Measurements from ENCODE around the gene ZNF276.

The ZNF276 gene

DNA sequence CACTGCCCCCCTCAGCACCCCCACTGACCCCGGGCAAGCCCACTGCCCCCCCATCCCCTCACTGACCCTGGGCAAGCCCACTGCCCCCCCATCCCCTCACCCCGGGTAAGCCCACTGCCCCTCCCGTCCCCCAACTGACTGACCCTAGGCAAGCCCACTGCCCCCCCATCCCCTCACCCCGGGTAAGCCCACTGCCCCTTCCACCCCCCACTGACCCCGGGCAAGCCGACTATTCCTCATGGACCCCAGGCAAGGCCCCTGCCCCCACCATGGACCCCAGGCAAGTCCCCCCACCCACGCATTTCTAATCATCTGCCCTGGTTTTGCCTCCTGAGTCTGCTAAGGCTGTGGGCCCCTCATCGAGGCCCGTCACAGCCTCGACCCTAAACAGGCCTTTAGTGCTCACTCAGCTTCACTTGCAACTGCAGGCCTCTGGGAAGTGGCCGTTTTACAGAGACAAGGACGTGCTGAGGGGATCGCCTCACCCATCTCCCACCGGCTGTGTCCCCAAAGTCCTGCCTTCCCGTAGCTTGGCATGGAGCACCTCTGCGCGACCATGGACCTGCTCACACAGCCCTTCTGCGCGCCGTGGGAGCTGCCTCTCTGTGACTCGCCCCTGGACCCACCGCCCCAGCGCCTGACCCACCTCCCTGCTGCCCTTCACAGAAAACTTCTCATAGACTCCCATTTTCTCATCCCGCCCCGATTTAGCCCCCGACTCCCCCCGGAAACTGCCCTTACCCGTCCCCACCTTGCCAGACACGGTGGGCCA, 4.2 kb upstream of the ZNF276 start:
- Mint-ChIP-seq H3K27me3 (no peaks in the 10 kb centered on the region), H3K4me3 (no peak overlapping the region), H3K36me3 (ENCODE audit: low read depth) (peaks cover 23% of the 10 kb centered on the region)

DNA sequence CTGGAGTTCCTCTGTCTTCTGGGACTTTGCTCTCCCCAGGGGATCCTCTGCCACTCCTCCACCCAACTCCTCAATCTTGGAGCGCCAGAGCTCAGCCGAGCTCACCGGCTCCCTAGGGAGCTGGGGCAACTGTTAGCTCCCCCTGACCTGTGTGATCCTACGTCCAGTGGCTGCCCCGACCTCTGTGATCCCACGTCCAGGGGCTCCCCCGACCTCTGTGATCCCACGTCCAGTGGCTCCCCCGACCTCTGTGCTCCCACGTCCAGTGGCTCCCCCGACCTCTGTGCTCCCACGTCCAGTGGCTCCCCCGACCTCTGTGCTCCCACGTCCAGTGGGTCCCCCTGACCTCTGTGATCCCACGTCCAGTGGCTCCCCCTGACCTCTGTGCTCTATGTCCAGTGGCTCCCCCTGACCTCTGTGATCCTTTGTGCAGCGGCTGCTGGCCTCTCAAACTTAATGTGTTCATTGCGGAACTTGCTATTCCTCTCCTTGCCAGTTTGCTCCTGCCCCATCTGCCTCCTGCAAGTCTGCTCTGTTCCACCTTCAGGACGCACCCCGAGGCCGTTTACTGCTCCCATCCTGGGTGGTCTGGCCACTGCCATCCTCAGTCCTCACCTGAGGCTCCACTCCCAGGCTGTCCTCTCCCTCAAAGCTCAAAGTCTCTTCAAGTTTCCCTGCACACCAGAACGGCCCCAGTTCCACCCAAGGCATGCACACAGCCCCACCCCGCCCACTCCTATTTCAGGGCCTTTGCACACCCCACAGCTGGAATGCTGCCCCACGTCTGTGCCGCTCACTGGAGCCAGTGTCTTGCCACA, 3.4 kb upstream of the ZNF276 start:
- Mint-ChIP-seq H3K36me3 (ENCODE audit: low read depth) (peaks cover 27% of the 10 kb centered on the region), H3K27me3 (no peaks in the 10 kb centered on the region), H3K27ac (no peak overlapping the region), H3K9me3 (no peaks in the 10 kb centered on the region), H3K4me3 (no peak overlapping the region), H3K4me1 (ENCODE audit: low read depth) (peaks cover 48% of the 10 kb centered on the region)

More for the DNA sequence above, 4.2 kb upstream of the ZNF276 start:
- H3K4me1 Mint-ChIP-seq (ENCODE audit: low read depth): peaks cover 42% of the 10 kb centered on the region
- H3K9me3 Mint-ChIP-seq: no peaks in the 10 kb centered on the region
- H3K27ac Mint-ChIP-seq: no peak overlapping the region

DNA sequence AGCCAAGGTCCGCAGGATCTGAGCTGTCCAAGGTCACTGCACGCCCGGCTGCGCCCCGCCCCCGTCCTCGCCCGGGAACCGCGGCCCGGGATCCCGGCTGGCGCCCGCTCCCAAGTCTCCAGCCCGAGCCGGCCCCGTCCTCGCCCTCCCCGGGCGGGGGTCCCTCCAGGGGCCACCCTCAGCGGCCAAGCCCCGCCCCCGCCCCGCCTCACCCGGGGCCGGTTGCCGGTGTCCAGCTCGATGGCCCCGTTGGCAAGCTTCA, 855 bp upstream of the ZNF276 start:
- peaks cover 30% of the 10 kb centered on the region for H3K36me3 Mint-ChIP-seq (ENCODE audit: low read depth)
- no peaks in the 10 kb centered on the region for H3K9me3 Mint-ChIP-seq
- peak overlapping the region; percentile 79 for H3K4me3 Mint-ChIP-seq
- peak overlapping the region; percentile 83 for H3K27ac Mint-ChIP-seq
- H3K27me3 Mint-ChIP-seq: no peaks in the 10 kb centered on the region
- H3K4me1 Mint-ChIP-seq (ENCODE audit: low read depth): peaks cover 56% of the 10 kb centered on the region

DNA sequence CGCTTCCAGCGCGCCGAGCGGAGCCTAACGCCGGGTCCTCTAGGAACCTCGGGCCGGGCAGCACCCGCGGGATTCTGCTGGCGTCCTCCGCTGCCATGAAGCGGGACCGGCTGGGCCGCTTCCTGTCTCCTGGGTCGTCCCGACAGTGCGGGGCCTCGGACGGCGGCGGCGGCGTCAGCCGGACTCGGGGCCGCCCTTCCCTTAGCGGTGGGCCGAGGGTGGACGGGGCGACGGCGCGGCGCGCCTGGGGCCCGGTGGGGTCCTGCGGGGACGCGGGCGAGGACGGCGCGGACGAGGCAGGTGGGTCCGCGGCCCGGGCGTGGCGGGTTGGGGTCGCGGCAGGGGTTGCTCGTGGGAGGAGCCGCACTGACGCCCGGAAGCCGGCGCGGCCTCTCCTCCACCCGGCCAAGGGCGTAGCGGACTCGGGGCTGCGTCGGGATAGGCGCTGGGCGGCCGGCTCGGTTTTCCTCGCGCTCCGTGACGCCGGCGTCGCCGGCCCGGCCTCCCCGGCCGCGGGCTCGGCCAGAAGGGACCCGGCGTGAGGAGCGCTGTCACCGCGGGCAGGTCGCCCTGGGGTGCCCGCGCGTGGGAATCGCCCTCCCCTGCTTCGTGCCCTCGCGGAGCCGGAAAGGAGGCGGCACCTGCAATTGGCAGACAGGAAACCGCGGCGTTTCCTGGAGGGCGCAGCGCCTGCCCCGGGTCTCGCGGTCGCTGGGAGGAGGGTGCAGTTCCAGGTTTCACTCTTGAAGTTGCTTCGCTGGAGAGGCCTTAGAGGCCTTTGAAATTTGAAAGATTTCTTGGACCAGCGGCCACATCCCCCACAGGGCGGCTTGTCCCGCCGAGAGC, 432 bp downstream of the ZNF276 start:
- peak overlapping the region; percentile 87 for H3K4me3 Mint-ChIP-seq
- peaks cover 25% of the 10 kb centered on the region for H3K36me3 Mint-ChIP-seq (ENCODE audit: low read depth)
- H3K27ac Mint-ChIP-seq: no peak overlapping the region
- H3K9me3 Mint-ChIP-seq: no peaks in the 10 kb centered on the region
- peaks cover 57% of the 10 kb centered on the region for H3K4me1 Mint-ChIP-seq (ENCODE audit: low read depth)
- H3K27me3 Mint-ChIP-seq: no peaks in the 10 kb centered on the region

DNA sequence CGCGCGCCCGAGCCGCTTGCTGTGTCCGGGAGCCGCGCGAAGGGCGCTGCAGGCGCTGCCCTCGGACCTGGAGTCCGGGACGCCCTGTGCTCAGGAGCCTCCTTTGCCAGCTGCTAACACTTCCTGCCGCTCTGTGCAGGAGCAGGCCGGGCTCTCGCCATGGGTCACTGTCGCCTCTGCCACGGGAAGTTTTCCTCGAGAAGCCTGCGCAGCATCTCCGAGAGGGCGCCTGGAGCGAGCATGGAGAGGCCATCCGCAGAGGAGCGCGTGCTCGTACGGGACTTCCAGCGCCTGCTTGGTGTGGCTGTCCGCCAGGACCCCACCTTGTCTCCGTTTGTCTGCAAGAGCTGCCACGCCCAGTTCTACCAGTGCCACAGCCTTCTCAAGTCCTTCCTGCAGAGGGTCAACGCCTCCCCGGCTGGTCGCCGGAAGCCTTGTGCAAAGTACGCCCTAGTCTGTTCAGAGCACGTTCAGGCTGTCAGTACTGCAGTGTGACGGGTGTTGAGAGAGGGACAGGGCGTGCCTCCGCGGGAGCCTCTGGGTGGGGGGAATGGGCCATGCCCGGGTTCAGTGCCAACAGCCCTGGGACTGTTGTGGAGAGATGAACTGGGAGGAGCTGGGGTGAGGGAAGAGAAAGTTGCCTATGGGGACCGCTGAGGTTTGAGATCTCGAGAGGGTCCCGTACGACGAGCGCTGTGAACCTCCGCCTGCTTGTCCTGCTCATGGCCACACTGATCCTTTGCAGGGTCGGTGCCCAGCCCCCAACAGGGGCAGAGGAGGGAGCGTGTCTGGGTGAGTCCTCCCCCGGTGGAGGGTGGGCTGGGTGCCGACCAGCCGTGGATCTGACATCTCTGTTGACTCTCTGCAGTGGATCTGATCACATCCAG, 1.3 kb downstream of the ZNF276 start:
- Mint-ChIP-seq H3K27ac (peak overlapping the region; percentile 80), H3K4me3 (peak overlapping the region; percentile 87), H3K9me3 (no peaks in the 10 kb centered on the region), H3K36me3 (ENCODE audit: low read depth) (peaks cover 27% of the 10 kb centered on the region), H3K27me3 (no peaks in the 10 kb centered on the region), H3K4me1 (ENCODE audit: low read depth) (peaks cover 62% of the 10 kb centered on the region)

DNA sequence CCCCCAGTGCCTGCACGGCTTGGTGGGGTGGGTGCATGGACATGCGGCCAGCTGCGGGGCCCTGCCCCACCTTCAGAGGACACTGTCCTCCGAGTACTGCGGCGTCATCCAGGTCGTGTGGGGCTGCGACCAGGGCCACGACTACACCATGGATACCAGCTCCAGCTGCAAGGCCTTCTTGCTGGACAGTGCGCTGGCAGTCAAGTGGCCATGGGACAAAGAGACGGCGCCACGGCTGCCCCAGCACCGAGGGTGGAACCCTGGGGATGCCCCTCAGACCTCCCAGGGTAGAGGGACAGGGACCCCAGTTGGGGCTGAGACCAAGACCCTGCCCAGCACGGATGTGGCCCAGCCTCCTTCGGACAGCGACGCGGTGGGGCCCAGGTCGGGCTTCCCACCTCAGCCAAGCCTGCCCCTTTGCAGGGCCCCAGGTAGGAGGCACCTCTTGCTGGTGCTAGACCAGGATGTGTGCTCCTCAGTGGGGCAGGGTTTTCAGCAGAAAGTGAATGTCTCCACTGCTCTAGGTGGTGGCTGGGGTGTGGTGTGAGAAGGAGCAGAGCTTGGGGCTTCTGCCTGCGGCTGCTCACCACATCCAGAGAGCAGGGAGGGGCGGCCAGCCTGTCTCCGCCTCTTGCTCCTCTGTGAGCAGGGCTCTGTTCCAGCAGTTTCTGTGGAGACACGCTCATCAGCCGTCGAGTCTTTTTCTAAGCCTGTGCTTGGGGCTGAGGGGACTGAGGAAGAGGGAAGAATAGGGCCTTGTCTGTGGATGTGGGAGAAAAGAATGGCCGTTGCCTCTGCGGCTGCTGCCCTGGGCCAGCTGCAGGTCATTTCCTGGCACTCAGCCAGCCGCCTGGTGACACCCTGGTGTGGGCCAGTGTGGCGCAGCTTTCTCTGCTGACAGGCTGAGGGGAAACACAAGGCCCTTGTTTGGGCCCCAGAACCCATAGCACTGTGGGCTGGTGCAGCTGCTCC, 2.2 kb downstream of the ZNF276 start:
- peak overlapping the region; percentile 89 for H3K27ac Mint-ChIP-seq
- peaks cover 58% of the 10 kb centered on the region for H3K4me1 Mint-ChIP-seq (ENCODE audit: low read depth)
- H3K36me3 Mint-ChIP-seq (ENCODE audit: low read depth): peaks cover 31% of the 10 kb centered on the region
- peak overlapping the region; percentile 87 for H3K4me3 Mint-ChIP-seq
- H3K9me3 Mint-ChIP-seq: no peaks in the 10 kb centered on the region
- no peaks in the 10 kb centered on the region for H3K27me3 Mint-ChIP-seq

DNA sequence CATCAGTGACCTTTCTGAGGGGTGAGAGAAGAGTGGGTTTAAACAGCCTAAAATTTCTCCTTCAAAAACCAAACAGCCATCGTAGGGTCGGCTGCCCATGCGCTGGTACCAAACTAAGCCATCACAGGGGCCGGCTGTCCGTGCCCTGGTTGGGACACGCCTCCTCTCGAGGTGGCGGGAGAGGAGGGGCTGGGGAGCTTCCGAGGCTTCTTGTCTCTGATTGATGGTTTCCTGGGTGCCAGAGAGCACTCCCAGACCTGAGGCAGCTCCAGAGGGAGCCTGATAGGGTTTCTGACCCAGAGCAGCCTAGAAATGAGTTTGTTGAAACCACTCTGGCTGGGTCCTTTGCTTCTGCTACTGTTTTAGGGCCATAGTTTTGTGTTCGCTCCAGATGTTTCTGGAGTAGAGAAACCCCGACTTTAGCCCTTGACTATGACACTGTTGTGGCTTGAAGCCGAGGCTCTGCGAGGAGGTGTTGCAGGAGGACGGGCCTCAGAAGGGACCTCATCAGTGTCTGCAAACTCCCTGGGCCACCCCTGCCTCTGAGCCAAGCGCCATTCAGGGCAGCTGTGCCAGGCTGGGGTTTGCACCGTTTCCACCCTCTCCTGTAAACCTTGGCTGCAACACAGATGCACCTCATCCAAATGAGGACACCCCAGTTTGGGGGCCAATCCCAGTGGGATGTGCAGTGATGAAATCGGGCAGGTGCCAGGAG, 6.2 kb downstream of the ZNF276 start:
- Mint-ChIP-seq H3K9me3 (no peaks in the 10 kb centered on the region), H3K27ac (peak overlapping the region; percentile 53), H3K27me3 (no peaks in the 10 kb centered on the region), H3K4me3 (peak overlapping the region; percentile 37), H3K4me1 (ENCODE audit: low read depth) (peaks cover 41% of the 10 kb centered on the region), H3K36me3 (ENCODE audit: low read depth) (peaks cover 55% of the 10 kb centered on the region)

DNA sequence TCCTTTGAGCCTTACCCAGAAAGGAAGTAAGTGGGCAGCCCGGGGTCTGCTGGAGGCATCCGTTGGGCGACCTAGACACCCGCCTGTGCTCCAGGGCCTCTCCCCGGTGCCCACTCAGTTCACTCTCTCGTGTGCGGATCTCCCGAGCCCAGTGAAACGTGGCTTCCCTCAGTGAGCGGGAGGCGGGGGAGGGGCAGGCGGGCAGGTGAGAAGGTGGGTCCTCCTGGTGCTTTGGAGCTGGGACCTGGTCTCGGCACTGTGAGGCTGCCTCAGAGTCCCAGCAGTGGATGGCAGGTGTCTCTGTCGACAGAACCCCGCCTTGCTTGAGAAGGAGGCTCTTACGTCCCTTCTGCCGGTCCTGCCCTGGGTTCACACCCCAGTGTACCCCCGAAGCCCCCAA, 8.0 kb downstream of the ZNF276 start:
- H3K27ac Mint-ChIP-seq: no peak overlapping the region
- H3K9me3 Mint-ChIP-seq: no peaks in the 10 kb centered on the region
- peaks cover 24% of the 10 kb centered on the region for H3K4me1 Mint-ChIP-seq (ENCODE audit: low read depth)
- peaks cover 58% of the 10 kb centered on the region for H3K36me3 Mint-ChIP-seq (ENCODE audit: low read depth)
- no peak overlapping the region for H3K4me3 Mint-ChIP-seq
- H3K27me3 Mint-ChIP-seq: no peaks in the 10 kb centered on the region

DNA sequence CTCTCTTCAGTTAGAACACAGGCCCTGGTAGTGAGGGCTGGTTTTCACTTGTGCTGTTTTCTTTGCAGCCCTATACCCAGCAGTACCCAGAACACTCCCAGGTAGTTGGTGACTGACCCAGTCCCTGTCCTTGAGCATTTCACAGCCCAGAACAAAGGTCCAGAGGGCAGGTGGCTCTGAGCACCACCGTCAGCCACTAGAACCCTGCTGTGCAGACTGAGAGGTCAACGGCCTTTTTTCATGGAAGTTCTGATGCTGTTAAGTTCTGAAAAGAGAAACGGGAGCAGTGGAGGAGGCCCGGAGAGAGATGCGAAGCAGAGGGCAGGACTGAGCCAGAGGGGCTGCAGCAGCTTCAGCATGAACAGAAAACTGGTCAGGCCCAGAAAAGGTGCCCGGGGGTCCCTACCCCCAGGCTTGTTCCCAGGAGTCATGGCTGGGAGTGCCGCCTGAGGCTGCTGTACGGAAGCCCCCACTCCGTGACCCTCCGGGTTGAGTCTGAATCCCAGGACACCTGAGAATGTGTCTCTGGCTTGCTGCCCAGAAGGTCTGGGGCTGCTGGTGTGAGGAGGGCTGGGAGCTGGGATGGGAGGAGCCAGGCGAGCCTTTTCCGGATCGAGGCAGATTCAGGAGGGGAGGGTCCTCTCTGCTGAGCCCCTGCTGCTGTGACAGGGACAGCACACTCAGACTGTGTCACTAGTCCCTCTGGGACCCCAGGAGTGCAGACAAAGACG, 8.7 kb downstream of the ZNF276 start:
- peaks cover 24% of the 10 kb centered on the region for H3K4me1 Mint-ChIP-seq (ENCODE audit: low read depth)
- H3K27ac Mint-ChIP-seq: no peak overlapping the region
- H3K9me3 Mint-ChIP-seq: no peaks in the 10 kb centered on the region
- H3K4me3 Mint-ChIP-seq: no peak overlapping the region
- H3K36me3 Mint-ChIP-seq (ENCODE audit: low read depth): peaks cover 59% of the 10 kb centered on the region
- no peaks in the 10 kb centered on the region for H3K27me3 Mint-ChIP-seq

DNA sequence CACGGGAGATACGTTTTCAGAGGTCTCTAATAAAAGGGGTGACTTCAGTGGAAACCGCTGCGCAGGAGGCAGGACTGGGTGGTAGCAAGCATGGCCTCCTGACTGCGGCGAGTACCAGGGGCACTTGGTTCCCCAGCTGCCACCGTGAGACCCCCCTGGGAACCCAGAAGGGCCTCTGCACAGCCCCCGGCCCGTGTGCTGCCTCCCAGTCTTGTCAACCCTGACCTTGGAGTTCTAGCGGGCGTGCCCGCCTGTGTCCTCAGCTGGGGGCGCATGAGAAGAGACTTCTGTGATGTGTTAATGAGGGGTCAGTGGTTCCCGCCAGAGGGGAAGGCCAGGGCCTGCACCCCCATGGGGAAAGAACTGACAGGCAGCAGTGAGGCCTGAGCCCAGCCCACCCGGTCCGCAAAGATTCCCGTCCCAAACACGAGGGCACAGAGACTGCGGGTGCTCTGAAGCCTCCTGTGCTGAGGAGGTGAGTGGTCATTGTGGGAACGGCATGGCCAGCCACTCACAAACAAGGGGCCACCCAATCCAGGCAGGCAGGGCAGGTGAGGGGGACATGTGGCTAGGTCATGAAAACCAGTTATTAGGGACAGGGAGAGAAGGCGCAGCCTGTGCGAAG, 9.4 kb downstream of the ZNF276 start:
- peaks cover 24% of the 10 kb centered on the region for H3K4me1 Mint-ChIP-seq (ENCODE audit: low read depth)
- no peak overlapping the region for H3K27ac Mint-ChIP-seq

DNA sequence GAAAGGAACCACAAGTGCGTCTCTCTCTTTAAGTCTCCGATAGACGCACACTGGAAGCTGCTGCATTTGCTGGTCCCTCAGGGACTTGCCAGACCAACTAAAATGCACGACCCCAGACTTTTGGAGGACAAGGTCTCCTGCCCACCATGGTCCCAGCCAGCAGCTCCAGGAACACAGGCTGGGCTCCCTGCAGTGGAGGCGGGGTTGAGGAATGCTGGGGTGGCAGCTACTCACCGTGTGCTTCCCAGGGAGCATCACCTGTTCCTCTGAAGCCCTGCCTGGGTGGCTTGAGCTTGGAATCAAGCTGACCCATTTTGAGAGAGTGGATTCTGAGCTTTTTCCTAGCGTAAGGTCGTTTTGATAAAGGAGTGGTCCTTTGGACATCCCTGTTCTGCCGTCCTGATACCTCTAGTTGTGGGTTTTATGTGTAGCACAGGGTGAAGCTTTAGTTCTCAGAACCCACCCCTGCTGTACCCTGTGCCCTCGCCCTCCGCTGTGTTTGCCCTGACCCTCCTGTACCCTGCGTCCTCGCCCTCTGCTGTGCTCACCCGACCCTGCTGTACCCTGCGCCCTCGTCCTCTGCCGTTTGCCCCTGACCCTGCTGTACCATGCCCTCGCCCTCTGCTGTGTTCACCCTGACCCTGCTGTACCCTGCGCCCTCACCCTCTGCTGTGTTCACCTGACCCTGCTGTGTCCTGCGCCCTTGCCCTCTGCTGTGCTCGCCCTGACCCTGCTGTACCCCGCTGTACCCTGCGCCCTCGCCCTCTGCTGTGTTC, 11.0 kb downstream of the ZNF276 start:
- Mint-ChIP-seq H3K27ac (peak overlapping the region; percentile 64), H3K36me3 (ENCODE audit: low read depth) (peaks cover 72% of the 10 kb centered on the region), H3K4me1 (ENCODE audit: low read depth) (peaks cover 25% of the 10 kb centered on the region)

More for the DNA sequence above, 9.4 kb downstream of the ZNF276 start:
- Mint-ChIP-seq H3K36me3 (ENCODE audit: low read depth) (peaks cover 66% of the 10 kb centered on the region), H3K27me3 (no peaks in the 10 kb centered on the region), H3K9me3 (no peaks in the 10 kb centered on the region), H3K4me3 (no peak overlapping the region)

DNA sequence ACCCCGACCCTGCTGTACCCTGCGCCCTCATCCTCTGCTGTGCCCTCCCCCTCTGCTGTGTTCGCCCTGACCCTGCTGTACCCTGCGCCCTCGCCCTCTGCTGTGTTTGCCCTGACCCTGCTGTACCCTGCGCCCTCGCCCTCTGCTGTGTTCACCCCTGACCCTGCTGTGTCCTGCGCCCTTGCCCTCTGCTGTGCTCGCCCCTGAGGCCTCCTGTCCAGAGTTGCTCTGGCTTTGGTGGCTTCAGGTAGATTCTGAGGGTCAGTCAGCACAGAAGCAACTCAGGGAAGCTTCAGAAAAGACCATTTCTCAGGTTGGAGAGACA, 11.5 kb downstream of the ZNF276 start:
- Mint-ChIP-seq H3K4me3 (no peak overlapping the region), H3K4me1 (ENCODE audit: low read depth) (peaks cover 25% of the 10 kb centered on the region), H3K9me3 (no peaks in the 10 kb centered on the region), H3K36me3 (ENCODE audit: low read depth) (peaks cover 73% of the 10 kb centered on the region), H3K27me3 (no peaks in the 10 kb centered on the region), H3K27ac (peak overlapping the region; percentile 12)

More for the DNA sequence above, 11.0 kb downstream of the ZNF276 start:
- no peaks in the 10 kb centered on the region for H3K9me3 Mint-ChIP-seq
- H3K27me3 Mint-ChIP-seq: no peaks in the 10 kb centered on the region
- no peak overlapping the region for H3K4me3 Mint-ChIP-seq
